WTC11 (cell line): ENCODE results near the gene ATP6V1A. TPM values are rescaled to one million over a fixed set of nuclear protein-coding genes. Genes with fewer than 3 reads are reported as not detected.

ENCODE experiments used
- ATAC-seq: fragments of 200-7000 bp; cut with Tn5 transposase; 2 replicates; pipeline ENCODE4 v1.10.0; 2021; ENCODE audit warnings: mild to moderate bottlenecking, moderate library complexity
- CTCF ChIA-PET: fragments of 300-600 bp; sonication (Branson Sonifier 250); formaldehyde crosslinking; loops from one replicate; lab custom pipeline; 2021; ENCODE audit warnings: antibody characterized with exemption; lab: Charles Lee
- POLR2A ChIA-PET: fragments of 350-600 bp; sonication (Branson Sonifier 250); formaldehyde crosslinking; loops from one replicate; lab custom pipeline; 2021; ENCODE audit warnings: antibody characterized with exemption; lab: Charles Lee
- DNase-seq: peaks from one replicate; pipeline ENCODE4 v3.0.0; 2021; ENCODE audit warnings: low spot score
- H3K27ac Mint-ChIP-seq: 2 replicates; pipeline ENCODE4 v1.8.0; 2021; ENCODE audit warnings: mixed read lengths
- H3K27me3 Mint-ChIP-seq: 2 replicates; pipeline ENCODE4 v1.8.0; 2021; ENCODE audit warnings: low read depth, mild to moderate bottlenecking, moderate library complexity, mixed read lengths
- H3K36me3 Mint-ChIP-seq: 2 replicates; pipeline ENCODE4 v1.8.0; 2021; ENCODE audit warnings: mixed read lengths
- H3K4me1 Mint-ChIP-seq: 2 replicates; pipeline ENCODE4 v1.8.0; 2022; ENCODE audit warnings: mixed read lengths
- H3K4me3 Mint-ChIP-seq: 2 replicates; pipeline ENCODE4 v1.8.0; 2021; ENCODE audit warnings: mild to moderate bottlenecking, moderate library complexity, mixed read lengths
- H3K9me3 Mint-ChIP-seq: 2 replicates; pipeline ENCODE4 v1.8.0; 2021; ENCODE audit warnings: mixed read lengths
- ATF1 ChIP-seq: sonication (generic); formaldehyde crosslinking; IDR thresholded peaks from 2 replicates; pipeline ENCODE4 v1.8.1; 2023; ENCODE audit warnings: mild to moderate bottlenecking, moderate library complexity, missing genetic modification reagents
- CREB1 ChIP-seq: sonication (generic); formaldehyde crosslinking; IDR thresholded peaks from 2 replicates; pipeline ENCODE4 v1.8.0; 2023; ENCODE audit warnings: mild to moderate bottlenecking, missing genetic modification reagents
- EMX1 ChIP-seq: fragments of 250-450 bp; sonication (Bioruptor Pico); IDR thresholded peaks from 2 replicates; pipeline ENCODE4 v1.8.0; 2021; ENCODE audit warnings: mild to moderate bottlenecking
- ERG ChIP-seq: fragments of 250-450 bp; sonication (Bioruptor Pico); IDR thresholded peaks from 2 replicates; pipeline ENCODE4 v1.8.0; 2021; ENCODE audit warnings: mild to moderate bottlenecking
- FOXJ3 ChIP-seq: sonication (generic); formaldehyde crosslinking; IDR thresholded peaks from 2 replicates; pipeline ENCODE4 v1.9.0; 2021; ENCODE audit warnings: missing genetic modification reagents, mild to moderate bottlenecking, borderline replicate concordance
- JUN ChIP-seq: sonication (generic); formaldehyde crosslinking; IDR thresholded peaks from 2 replicates; pipeline ENCODE4 v1.8.0; 2023; ENCODE audit warnings: mild to moderate bottlenecking, missing genetic modification reagents
- KAT7 ChIP-seq: sonication (generic); formaldehyde crosslinking; IDR thresholded peaks from 2 replicates; pipeline ENCODE4 v1.8.1; 2023; ENCODE audit warnings: missing genetic modification reagents, mild to moderate bottlenecking, borderline replicate concordance
- NR1H2 ChIP-seq: sonication (generic); formaldehyde crosslinking; IDR thresholded peaks from 2 replicates; pipeline ENCODE4 v1.9.0; 2021; ENCODE audit warnings: mild to moderate bottlenecking, moderate library complexity, missing genetic modification reagents
- PRRX2 ChIP-seq: fragments of 250-450 bp; sonication (Bioruptor Pico); IDR thresholded peaks from 2 replicates; pipeline ENCODE4 v1.8.0; 2021; ENCODE audit warnings: mild to moderate bottlenecking
- SOX15 ChIP-seq: fragments of 250-450 bp; sonication (Bioruptor Pico); IDR thresholded peaks from 2 replicates; pipeline ENCODE4 v1.9.0; 2021; ENCODE audit warnings: mild to moderate bottlenecking
- TCF7 ChIP-seq: sonication (generic); formaldehyde crosslinking; IDR thresholded peaks from 2 replicates; pipeline ENCODE4 v1.8.0; 2022; ENCODE audit warnings: mild to moderate bottlenecking, low read depth, missing genetic modification reagents, moderate library complexity
- ZNF121 ChIP-seq: sonication (generic); formaldehyde crosslinking; IDR thresholded peaks from 2 replicates; pipeline ENCODE4 v1.8.0; 2023; ENCODE audit warnings: missing genetic modification reagents
- ZNF138 ChIP-seq: sonication (generic); formaldehyde crosslinking; conservative IDR thresholded peaks from 2 replicates; pipeline ENCODE4 v1.8.1; 2022; ENCODE audit warnings: mild to moderate bottlenecking, moderate library complexity, missing genetic modification reagents
- ZNF232 ChIP-seq: sonication (generic); formaldehyde crosslinking; IDR thresholded peaks from 2 replicates; pipeline ENCODE4 v1.8.0; 2022; ENCODE audit warnings: mild to moderate bottlenecking, missing genetic modification reagents
- ZNF317 ChIP-seq: sonication (generic); formaldehyde crosslinking; IDR thresholded peaks from 2 replicates; pipeline ENCODE4 v1.8.1; 2023; ENCODE audit warnings: low read depth, mild to moderate bottlenecking, moderate library complexity, missing genetic modification reagents, borderline replicate concordance
- ZNF671 ChIP-seq: fragments of 250-450 bp; sonication (Bioruptor Pico); IDR thresholded peaks from 2 replicates; pipeline ENCODE4 v1.8.0; 2021; ENCODE audit warnings: mild to moderate bottlenecking
- total RNA-seq: library from RNA; stranded (reverse); gene quantifications from 3 replicates; pipeline ENCODE4 v1.2.3, GENCODE V29; 2021
- TF ChIP-seq, protein P1 (sequence below): sonication (generic); formaldehyde crosslinking; IDR thresholded peaks from 2 replicates; pipeline ENCODE4 v1.8.0; 2023; ENCODE audit warnings: missing genetic modification reagents, mild to moderate bottlenecking, borderline replicate concordance
- TF ChIP-seq, protein P2 (sequence below): sonication (generic); formaldehyde crosslinking; conservative IDR thresholded peaks from 2 replicates; pipeline ENCODE4 v1.8.1; 2023; ENCODE audit warnings: mild to moderate bottlenecking, low read depth, missing genetic modification reagents, moderate library complexity

Gene ATP6V1A
- total RNA-seq, 1 experiment from 2014 or later = 90.7 TPM

GRCh38 chr3:113758389-113759024 lies 11.7 kb downstream of the ATP6V1A start:
- H3K27ac Mint-ChIP-seq = no peak overlapping the region
- peaks cover 3% of the 10 kb centered on the region for H3K4me1 Mint-ChIP-seq
- POLR2A ChIA-PET = no interaction called here
- H3K27me3 Mint-ChIP-seq = no peaks in the 10 kb centered on the region
- no peak overlapping the region for H3K4me3 Mint-ChIP-seq
- DNase-seq (no peak), ATAC-seq (no peak)
- CTCF ChIA-PET = interaction anchor here (0.6 kb wide), 2 partner anchors 70 to 98 kb away, joined by 3 read pairs; no protein-coding TSS in a partner anchor
- peaks cover 9% of the 10 kb centered on the region for H3K36me3 Mint-ChIP-seq
- H3K9me3 Mint-ChIP-seq = peaks cover 14% of the 10 kb centered on the region
- TF ChIP-seq JUN (CRISPR knock-in tag) = no peak
- no peak for TF ChIP-seq SOX15 (CRISPR knock-in tag)
- TF ChIP-seq, protein P1, sequence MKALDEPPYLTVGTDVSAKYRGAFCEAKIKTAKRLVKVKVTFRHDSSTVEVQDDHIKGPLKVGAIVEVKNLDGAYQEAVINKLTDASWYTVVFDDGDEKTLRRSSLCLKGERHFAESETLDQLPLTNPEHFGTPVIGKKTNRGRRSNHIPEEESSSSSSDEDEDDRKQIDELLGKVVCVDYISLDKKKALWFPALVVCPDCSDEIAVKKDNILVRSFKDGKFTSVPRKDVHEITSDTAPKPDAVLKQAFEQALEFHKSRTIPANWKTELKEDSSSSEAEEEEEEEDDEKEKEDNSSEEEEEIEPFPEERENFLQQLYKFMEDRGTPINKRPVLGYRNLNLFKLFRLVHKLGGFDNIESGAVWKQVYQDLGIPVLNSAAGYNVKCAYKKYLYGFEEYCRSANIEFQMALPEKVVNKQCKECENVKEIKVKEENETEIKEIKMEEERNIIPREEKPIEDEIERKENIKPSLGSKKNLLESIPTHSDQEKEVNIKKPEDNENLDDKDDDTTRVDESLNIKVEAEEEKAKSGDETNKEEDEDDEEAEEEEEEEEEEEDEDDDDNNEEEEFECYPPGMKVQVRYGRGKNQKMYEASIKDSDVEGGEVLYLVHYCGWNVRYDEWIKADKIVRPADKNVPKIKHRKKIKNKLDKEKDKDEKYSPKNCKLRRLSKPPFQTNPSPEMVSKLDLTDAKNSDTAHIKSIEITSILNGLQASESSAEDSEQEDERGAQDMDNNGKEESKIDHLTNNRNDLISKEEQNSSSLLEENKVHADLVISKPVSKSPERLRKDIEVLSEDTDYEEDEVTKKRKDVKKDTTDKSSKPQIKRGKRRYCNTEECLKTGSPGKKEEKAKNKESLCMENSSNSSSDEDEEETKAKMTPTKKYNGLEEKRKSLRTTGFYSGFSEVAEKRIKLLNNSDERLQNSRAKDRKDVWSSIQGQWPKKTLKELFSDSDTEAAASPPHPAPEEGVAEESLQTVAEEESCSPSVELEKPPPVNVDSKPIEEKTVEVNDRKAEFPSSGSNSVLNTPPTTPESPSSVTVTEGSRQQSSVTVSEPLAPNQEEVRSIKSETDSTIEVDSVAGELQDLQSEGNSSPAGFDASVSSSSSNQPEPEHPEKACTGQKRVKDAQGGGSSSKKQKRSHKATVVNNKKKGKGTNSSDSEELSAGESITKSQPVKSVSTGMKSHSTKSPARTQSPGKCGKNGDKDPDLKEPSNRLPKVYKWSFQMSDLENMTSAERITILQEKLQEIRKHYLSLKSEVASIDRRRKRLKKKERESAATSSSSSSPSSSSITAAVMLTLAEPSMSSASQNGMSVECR (CRISPR knock-in tag) = no peak

- CTCF ChIA-PET = interaction anchor here (1.5 kb wide), 1 partner anchor 19 kb away, joined by 5 read pairs; no protein-coding TSS in a partner anchor
Measured at GRCh38 chr3:113764698-113765097, 17.9 kb downstream of the ATP6V1A start.

DNA sequence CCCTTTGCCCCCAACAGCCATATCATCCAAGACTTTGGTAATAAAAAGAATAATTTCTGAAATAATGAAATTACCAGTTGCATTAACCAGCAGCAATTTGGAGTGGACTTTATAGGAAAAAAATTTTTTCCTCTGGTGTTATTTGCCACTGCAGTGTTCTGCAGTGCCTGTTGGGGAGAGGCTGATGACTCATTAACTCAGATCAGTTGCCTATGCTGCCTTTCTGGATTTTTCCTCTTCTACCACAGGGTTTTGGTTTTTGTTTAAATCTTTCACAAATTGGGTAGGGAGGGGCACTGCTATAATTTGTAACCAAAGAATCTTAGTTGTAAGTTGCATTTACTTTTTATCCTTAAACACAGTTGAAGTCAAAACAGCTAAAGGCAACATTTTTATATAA lies 22.7 kb downstream of the ATP6V1A start:
- no peak for ATAC-seq
- Mint-ChIP-seq H3K4me3 (no peak overlapping the region), H3K27me3 (no peaks in the 10 kb centered on the region), H3K36me3 (no peaks in the 10 kb centered on the region), H3K9me3 (no peaks in the 10 kb centered on the region), H3K27ac (no peak overlapping the region), H3K4me1 (peaks cover 4% of the 10 kb centered on the region)
- TF ChIP-seq KAT7 = no peak
- CTCF ChIA-PET = no interaction called here
- POLR2A ChIA-PET = no interaction called here
- no peak for DNase-seq

More at GRCh38 chr3:113764698-113765097, 17.9 kb downstream of the ATP6V1A start:
- ATAC-seq (no peak), DNase-seq (no peak)
- H3K4me3 Mint-ChIP-seq = no peak overlapping the region
- no peaks in the 10 kb centered on the region for H3K36me3 Mint-ChIP-seq
- H3K27ac Mint-ChIP-seq = no peak overlapping the region
- TF ChIP-seq ZNF317 (CRISPR knock-in tag) = no peak
- TF ChIP-seq PRRX2 (CRISPR knock-in tag) = no peak
- TF ChIP-seq, protein P2, sequence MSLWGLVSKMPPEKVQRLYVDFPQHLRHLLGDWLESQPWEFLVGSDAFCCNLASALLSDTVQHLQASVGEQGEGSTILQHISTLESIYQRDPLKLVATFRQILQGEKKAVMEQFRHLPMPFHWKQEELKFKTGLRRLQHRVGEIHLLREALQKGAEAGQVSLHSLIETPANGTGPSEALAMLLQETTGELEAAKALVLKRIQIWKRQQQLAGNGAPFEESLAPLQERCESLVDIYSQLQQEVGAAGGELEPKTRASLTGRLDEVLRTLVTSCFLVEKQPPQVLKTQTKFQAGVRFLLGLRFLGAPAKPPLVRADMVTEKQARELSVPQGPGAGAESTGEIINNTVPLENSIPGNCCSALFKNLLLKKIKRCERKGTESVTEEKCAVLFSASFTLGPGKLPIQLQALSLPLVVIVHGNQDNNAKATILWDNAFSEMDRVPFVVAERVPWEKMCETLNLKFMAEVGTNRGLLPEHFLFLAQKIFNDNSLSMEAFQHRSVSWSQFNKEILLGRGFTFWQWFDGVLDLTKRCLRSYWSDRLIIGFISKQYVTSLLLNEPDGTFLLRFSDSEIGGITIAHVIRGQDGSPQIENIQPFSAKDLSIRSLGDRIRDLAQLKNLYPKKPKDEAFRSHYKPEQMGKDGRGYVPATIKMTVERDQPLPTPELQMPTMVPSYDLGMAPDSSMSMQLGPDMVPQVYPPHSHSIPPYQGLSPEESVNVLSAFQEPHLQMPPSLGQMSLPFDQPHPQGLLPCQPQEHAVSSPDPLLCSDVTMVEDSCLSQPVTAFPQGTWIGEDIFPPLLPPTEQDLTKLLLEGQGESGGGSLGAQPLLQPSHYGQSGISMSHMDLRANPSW (CRISPR knock-in tag) = no peak
- TF ChIP-seq ZNF232 (CRISPR knock-in tag) = no peak
- TF ChIP-seq EMX1 (CRISPR knock-in tag) = no peak
- no peak for TF ChIP-seq NR1H2 (CRISPR knock-in tag)
- no peak for TF ChIP-seq ERG (CRISPR knock-in tag)
- TF ChIP-seq FOXJ3 (CRISPR knock-in tag) = no peak
- TF ChIP-seq ZNF671 (CRISPR knock-in tag) = no peak
- TF ChIP-seq CREB1 (CRISPR knock-in tag) = no peak
- TF ChIP-seq ZNF138 = no peak
- no peak for TF ChIP-seq TCF7 (CRISPR knock-in tag)
- no peak for TF ChIP-seq ATF1
- no peak for TF ChIP-seq ZNF121
- POLR2A ChIA-PET = no interaction called here
- H3K4me1 Mint-ChIP-seq = no peaks in the 10 kb centered on the region
- H3K9me3 Mint-ChIP-seq = no peaks in the 10 kb centered on the region
- H3K27me3 Mint-ChIP-seq = no peaks in the 10 kb centered on the region
